Mononuclear cell (primary cell): ENCODE data around the gene CD83. TPM values are rescaled to one million over a fixed set of nuclear protein-coding genes. Genes with fewer than 3 reads are reported as not detected.
"Not testable (repeated sequence)": the region's sequence is repeated elsewhere in the genome, so short reads cannot be mapped to it uniquely, and the experiment has no call there.

Source experiments
- H3K27me3 ChIP-seq: 2 replicates; pipeline ENCODE4 v1.6.0; 2011; ENCODE audit warnings: low read length, control low read depth; ENCODE audit not compliant: insufficient read depth
- H3K4me1 ChIP-seq: 2 replicates; pipeline ENCODE4 v1.5.1; 2011; ENCODE audit warnings: mild to moderate bottlenecking, low read length, control low read depth; ENCODE audit not compliant: insufficient read depth
- H3K4me3 ChIP-seq: 2 replicates; pipeline ENCODE4 v1.5.1; 2011; ENCODE audit warnings: mild to moderate bottlenecking, low read length, moderate library complexity
- H3K9me3 ChIP-seq: 2 replicates; pipeline ENCODE4 v1.5.1; 2011; ENCODE audit warnings: low read depth, mild to moderate bottlenecking, control low read depth, low read length
- total RNA-seq: library from RNA; depleted of rRNA; stranded (reverse); fragments of >200 nt; gene quantifications from one replicate; pipeline ENCODE4 v1.2.3, GENCODE V29; 2012

The CD83 gene
- total RNA-seq: 366 TPM

- H3K27me3 ChIP-seq: no peaks in the 10 kb centered on the region
- H3K4me1 ChIP-seq: peaks cover 40% of the 10 kb centered on the region
- no peaks in the 10 kb centered on the region for H3K9me3 ChIP-seq
- peak within 1 kb of the TSS; percentile 83 for H3K4me3 ChIP-seq
These were observed at the start of gene CD83 for GRCh38 chr6:14117158-14118090. Gene CD83, plus strand, starts transcription at chr6:14117772. Its CDS starts 40 bp downstream, at chr6:14117812.

GRCh38 chr6:14068133-14068532 is 49.4 kb upstream of the CD83 start:
- Histone ChIP-seq H3K4me3 (no peak overlapping the region), H3K27me3 (peaks cover 2% of the 10 kb centered on the region), H3K4me1 (peaks cover 6% of the 10 kb centered on the region), H3K9me3 (no peaks in the 10 kb centered on the region)

- H3K4me3 ChIP-seq: no peak overlapping the region
- H3K9me3 ChIP-seq: no peaks in the 10 kb centered on the region
- H3K27me3 ChIP-seq: no peaks in the 10 kb centered on the region
- peaks cover 7% of the 10 kb centered on the region for H3K4me1 ChIP-seq
These were observed 48.9 kb upstream of the CD83 start for GRCh38 chr6:14068623-14069022.

GRCh38 chr6:14070457-14070856 is 47.1 kb upstream of the CD83 start:
- peaks cover 17% of the 10 kb centered on the region for H3K4me1 ChIP-seq
- H3K27me3 ChIP-seq: no peaks in the 10 kb centered on the region
- H3K4me3 ChIP-seq: no peak overlapping the region
- H3K9me3 ChIP-seq: no peaks in the 10 kb centered on the region

- no peak overlapping the region for H3K4me3 ChIP-seq
- peaks cover 13% of the 10 kb centered on the region for H3K4me1 ChIP-seq
- H3K27me3 ChIP-seq: no peaks in the 10 kb centered on the region
- no peaks in the 10 kb centered on the region for H3K9me3 ChIP-seq
These were observed 45.5 kb upstream of the CD83 start for GRCh38 chr6:14072084-14072483.

- peaks cover 11% of the 10 kb centered on the region for H3K4me1 ChIP-seq
- H3K27me3 ChIP-seq, H3K9me3 ChIP-seq, H3K4me3 ChIP-seq: not testable (repeated sequence)
These were observed 43.8 kb upstream of the CD83 start for GRCh38 chr6:14073561-14074354.

- Histone ChIP-seq H3K4me3 (no peak overlapping the region), H3K27me3 (no peaks in the 10 kb centered on the region)
These were observed 43.0 kb upstream of the CD83 start for GRCh38 chr6:14074476-14075094.

GRCh38 chr6:14075095-14075503 is 42.5 kb upstream of the CD83 start:
- H3K4me3 ChIP-seq: peak overlapping the region; percentile 11
- no peaks in the 10 kb centered on the region for H3K9me3 ChIP-seq
- H3K4me1 ChIP-seq: peaks cover 11% of the 10 kb centered on the region
- no peaks in the 10 kb centered on the region for H3K27me3 ChIP-seq

More at GRCh38 chr6:14074476-14075094, 43.0 kb upstream of the CD83 start:
- no peaks in the 10 kb centered on the region for H3K9me3 ChIP-seq
- H3K4me1 ChIP-seq: peaks cover 11% of the 10 kb centered on the region

GRCh38 chr6:14077193-14077867 is 40.2 kb upstream of the CD83 start:
- peaks cover 13% of the 10 kb centered on the region for H3K4me1 ChIP-seq
- no peaks in the 10 kb centered on the region for H3K9me3 ChIP-seq
- H3K4me3 ChIP-seq: no peak overlapping the region
- no peaks in the 10 kb centered on the region for H3K27me3 ChIP-seq

GRCh38 chr6:14079433-14079832 is 38.1 kb upstream of the CD83 start:
- Histone ChIP-seq H3K9me3 (no peaks in the 10 kb centered on the region), H3K4me3 (no peak overlapping the region)

GRCh38 chr6:14079971-14080370 is 37.6 kb upstream of the CD83 start:
- Histone ChIP-seq H3K4me3 (no peak overlapping the region), H3K4me1 (peaks cover 8% of the 10 kb centered on the region), H3K27me3 (no peaks in the 10 kb centered on the region), H3K9me3 (no peaks in the 10 kb centered on the region)

More at GRCh38 chr6:14079433-14079832, 38.1 kb upstream of the CD83 start:
- Histone ChIP-seq H3K4me1 (peaks cover 8% of the 10 kb centered on the region), H3K27me3 (no peaks in the 10 kb centered on the region)

GRCh38 chr6:14081126-14081525 is 36.4 kb upstream of the CD83 start:
- Histone ChIP-seq H3K4me3 (no peak overlapping the region), H3K4me1 (peaks cover 12% of the 10 kb centered on the region), H3K27me3 (no peaks in the 10 kb centered on the region), H3K9me3 (no peaks in the 10 kb centered on the region)

GRCh38 chr6:14082771-14083170 is 34.8 kb upstream of the CD83 start:
- Histone ChIP-seq H3K27me3 (no peaks in the 10 kb centered on the region), H3K9me3 (no peaks in the 10 kb centered on the region), H3K4me3 (no peak overlapping the region), H3K4me1 (peaks cover 12% of the 10 kb centered on the region)

GRCh38 chr6:14083262-14083661 is 34.3 kb upstream of the CD83 start:
- Histone ChIP-seq H3K4me3 (no peak overlapping the region), H3K27me3 (no peaks in the 10 kb centered on the region), H3K4me1 (peaks cover 12% of the 10 kb centered on the region), H3K9me3 (no peaks in the 10 kb centered on the region)
